NCI-H82 treated with DMSO at 0.1 percent for 48 hours (cell line): Measurements from ENCODE around the gene DNTT.
"Not testable (repeated sequence)": the region's sequence is repeated elsewhere in the genome, so short reads cannot be mapped to it uniquely, and the experiment has no call there.

Source experiments
- DNase-seq: peaks from one replicate; lab custom pipeline; 2025; ENCODE audit not compliant: unreplicated experiment; lab: John Stamatoyannopoulos, UW

Gene DNTT

DNA sequence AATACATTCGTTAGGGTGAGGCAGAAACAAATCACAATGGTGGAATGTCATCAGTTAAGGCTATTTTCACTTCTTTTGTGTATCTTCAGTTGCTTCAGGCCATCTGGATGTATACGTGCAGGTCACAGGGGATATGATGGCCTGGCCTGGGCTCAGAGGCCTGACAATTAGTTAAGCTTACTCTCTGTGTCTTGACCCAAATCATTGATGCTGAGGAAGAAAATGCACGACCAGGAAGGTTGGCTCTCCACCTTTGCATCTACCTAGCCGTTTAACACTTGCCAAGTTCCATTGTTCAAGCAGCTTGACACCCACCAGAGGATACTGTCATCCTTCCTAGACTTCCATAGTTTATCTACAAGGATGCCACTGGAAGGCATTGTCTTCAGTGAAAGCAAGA lies 4.6 kb downstream of the DNTT start:
- DNase-seq, result not testable (repeated sequence)

DNA sequence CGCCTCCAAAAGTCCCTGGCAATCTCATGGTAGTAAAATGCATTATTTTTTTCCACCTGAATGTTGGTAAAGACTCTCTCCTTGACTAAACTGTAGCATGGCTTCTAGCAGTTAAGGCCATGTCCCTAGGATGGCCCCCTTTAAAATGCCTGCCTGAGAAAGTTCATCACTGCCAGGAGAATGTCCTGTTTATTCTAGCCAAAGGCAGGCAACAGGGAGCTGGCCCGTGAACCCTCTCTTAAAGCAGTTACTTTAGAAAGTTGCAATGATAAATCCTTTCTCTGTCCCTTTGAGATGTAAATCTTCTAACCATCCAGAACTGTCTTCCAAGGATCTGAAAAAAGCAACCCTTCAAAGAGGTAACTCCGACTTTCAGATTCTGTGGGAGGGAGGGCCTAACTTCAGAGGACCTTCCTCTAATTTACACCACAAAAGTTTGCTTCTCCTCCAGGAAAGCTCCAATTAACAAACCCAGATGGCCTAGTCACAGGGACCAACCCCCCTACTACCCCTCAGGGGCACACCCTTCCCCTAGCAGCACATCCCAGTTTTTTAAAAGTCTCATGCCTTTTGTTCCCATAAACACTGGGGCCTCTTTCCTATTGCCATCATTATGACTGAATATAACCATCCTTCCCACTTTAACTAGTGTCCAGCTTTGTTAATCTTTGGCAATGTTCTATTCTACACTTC lies 5.5 kb downstream of the DNTT start:
- no peak for DNase-seq

DNA sequence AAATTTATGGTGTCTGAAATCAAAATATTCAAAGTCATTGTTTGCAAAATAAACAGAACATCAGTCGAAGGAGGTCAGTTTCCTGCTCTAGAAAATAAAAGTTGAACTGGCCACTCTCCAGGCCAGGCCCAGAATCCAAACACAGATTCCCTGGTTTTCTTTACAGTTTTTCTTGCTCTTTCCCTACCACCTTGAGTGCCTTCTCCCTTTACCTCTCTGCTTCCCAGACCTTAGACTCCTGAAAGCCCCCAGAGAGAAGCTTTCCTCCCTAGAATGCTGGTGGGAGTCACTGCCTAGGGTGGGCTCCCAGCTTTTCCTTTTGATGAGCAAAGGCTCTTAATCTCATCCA lies 6.1 kb downstream of the DNTT start:
- DNase-seq, result peak; percentile 75

GRCh38 chr10:96311180-96311715 lies 7.0 kb downstream of the DNTT start:
- no peak for DNase-seq

DNA sequence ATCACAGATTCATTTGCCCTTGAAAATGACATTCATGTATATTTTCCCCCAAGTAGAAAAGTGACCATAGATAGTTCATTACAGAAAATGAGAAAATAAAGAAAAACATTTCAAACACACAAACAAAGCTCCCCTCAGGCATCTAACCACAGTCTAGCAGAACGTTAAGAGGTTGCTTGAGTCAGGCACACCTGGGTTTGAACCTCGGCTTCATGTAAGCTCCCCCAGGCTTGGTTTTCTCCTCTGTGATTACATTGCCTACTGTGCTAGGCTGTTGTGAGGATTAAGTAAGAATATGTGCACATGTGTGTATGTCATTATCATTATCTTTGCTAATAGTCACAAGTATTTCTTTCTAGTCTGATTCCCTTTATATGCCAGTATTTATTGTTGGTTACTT lies 9.1 kb downstream of the DNTT start:
- no peak for DNase-seq

DNA sequence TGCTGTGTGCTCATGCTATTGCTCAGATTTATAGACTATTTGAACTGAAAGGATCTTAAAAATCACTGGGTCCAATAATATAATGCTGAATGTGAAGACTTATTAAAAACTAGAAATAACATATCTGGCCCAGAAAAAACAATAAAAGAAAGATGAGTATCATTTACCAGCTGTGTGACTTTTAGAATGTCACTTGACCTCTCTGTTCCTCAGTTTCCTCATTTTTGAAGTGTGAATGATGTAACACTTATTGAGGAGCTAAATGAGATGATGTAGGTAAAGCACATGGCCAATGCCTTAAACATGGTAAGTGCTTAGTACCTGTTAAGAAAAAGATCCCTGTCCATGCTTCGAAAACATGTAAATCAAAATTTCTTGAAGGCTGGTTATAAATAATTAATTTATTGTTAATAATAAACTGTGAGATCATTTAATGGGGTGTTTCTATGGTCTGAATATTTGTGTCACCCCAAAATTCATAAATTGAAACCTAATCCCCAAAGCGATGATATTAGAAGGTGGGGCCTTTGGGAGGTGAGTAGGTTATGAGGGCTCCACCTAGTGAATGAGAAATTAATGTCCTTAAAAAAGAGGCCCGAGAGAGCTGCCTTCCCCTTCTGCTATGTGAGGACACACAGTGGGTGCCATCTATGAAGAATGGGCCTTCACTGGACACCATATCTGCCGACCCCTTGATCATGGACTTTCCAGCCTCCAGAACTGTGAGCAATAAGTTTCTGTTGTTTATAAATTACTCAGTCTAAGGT lies 13.0 kb downstream of the DNTT start:
- DNase-seq, result no peak

- no peak for DNase-seq
Observed at GRCh38 chr10:96319754-96320474, 15.7 kb downstream of the DNTT start.

DNA sequence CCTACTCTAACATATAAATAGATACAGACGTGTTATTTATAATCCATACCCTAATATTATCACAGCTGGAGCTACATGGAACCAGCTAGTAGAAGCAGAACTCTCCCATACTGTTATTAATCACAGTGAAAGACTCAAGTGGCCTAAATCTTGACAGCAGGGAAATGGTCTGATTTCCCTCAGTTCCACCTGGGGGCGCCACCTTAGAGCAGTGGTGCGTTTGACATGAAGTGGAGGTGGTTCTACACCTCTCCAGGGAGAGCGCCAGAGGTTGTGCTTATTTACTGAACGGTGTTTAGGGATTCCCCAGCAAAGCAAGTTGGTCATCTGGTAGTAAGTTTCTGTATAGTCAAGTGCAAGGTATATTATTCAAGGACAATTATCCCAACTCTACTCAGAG lies 17.6 kb downstream of the DNTT start:
- no peak for DNase-seq

DNA sequence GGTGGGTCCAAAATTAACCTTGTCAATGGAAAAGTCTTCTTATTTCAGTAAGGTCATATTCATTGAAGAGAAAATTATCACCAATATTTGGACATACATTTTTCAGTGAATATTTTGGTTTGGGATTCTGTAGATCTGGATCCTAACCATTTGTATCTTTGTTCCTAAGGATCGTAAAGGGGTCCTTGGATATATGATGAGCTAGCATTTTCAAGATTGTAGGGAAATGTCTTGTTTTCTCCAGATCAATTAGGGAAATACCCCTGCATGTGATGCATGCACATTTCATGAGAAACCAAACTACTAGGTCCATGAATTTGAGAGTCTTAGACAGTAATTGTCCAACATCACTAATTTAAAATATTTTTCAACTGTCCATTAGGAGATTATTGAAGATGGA lies 18.0 kb downstream of the DNTT start:
- no peak for DNase-seq

GRCh38 chr10:96324447-96324846 lies 20.2 kb downstream of the DNTT start:
- DNase-seq, result no peak

GRCh38 chr10:96325719-96326373 lies 21.6 kb downstream of the DNTT start:
- DNase-seq, result no peak

- no peak for DNase-seq
Observed at GRCh38 chr10:96327462-96327861, 23.2 kb downstream of the DNTT start.

DNA sequence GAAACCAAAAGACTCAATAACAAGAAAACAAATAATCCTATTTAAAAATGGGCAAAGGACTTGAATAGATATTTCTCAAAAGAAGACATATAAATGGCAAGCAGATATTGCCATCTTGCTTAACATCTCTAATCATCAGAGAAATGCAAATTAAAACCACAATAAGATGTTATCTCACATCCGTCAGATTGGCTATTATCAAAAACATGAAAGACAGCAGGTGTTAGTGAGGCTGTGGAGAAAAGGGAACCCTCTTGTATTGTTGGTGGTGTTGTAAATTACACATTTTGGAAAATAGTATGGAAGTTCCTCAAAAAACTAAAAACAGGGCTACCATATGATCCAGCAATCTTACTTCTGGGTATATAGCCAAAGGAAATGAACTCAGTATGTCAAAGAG lies 28.9 kb downstream of the DNTT start:
- no peak for DNase-seq

DNA sequence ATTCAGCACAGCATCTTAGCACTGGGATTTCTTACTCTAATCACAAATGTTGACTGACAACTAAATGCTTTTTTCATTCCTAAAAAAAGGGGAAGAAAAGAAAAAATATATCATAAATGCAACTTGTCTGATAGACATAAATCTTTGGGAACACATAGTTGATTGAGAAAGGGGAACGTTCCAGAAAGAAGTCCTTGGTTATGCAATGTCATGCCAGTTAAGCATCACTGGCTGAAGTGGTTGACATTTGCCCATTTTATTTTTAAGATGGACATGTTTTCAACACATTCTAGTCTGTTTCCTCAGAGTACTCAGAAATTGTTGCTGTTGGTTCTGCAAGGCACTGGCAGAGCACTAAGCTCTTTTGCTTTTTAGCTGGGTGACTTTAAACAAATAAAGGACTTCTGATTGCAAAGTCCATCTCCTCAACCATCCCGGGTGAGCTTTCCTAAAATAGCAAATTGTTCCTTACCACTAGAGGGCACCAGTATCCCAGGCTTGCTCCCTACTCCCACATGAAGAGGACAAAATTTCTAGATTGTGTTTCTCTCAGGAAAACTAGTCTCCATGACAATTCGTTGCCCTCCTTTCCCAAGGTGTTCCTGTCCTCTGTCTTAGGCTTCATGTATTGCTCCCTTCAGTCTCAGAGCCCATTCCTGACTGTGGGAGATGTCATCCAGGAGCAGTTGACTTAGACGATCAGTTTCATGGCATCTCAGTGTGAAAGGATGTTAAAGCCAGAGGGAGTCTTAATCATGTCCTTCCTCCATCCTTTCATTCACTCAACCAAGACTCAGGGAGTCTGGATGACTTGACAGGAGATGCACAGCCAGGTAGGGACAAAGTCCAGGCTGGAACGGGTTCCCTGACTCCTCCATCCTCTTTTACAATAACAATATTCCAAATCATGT lies 30.6 kb downstream of the DNTT start:
- DNase-seq, result no peak

DNA sequence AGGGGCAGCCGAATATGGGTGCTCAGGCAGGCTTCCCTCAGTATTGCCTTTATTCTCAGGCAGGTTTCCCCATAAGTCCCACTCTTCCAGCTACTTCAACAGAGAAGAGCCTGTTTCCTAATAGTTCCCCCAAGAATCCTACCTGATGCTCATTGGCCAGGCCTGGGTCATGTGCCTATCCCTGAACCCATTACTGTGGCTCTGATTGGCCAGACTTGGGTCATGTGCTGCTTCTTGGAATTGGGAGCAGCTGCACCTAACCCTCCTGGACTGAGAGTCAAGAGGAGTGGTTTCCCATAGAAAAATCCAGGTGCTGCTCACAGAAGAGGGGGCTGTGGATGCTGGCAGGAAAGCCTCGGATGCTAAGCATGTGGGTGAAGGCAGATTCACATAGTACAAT lies 32.9 kb downstream of the DNTT start:
- DNase-seq, result no peak

DNA sequence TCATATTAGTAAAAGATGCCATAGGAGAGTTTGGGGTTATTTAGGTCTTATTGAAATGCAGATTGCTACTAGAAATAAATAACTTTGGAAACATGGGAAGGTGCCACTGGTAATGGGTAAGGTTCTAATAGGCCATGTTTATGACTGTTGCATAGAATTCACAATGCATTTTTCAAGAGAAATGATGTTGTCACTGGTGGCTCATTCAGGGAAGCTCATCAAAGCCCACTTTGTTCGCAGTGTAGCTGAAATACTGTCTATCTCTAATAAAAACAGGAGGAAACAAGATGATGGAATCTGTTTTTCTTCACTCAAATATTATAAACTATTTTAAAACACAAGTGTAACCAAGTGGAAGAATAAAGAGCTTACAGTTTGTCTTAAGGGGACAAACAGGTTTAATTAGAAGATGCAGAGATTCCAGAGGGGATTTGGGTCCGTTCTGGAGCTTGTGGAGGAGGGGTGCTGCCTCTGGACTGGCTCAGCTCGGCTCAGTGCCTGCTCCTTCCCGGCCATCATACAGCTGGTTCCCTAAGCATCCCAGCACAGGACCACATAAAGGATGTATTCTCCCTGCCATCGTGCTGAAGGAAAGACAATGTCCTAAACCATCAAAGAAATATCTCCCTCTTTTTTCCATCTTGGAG lies 34.2 kb downstream of the DNTT start:
- DNase-seq, result no peak

GRCh38 chr10:96339383-96339782 lies 35.1 kb downstream of the DNTT start:
- DNase-seq, result no peak

- peak; percentile 51 for DNase-seq
Observed at GRCh38 chr10:96339956-96340904, 36.0 kb downstream of the DNTT start.
